Keratinocyte (primary cell): ENCODE measurements around the gene CCDC74A. TPM values are rescaled to one million over a fixed set of nuclear protein-coding genes. Genes with fewer than 3 reads are reported as not detected.
"Not testable (repeated sequence)": the region's sequence is repeated elsewhere in the genome, so short reads cannot be mapped to it uniquely, and the experiment has no call there.

Source experiments
- DNase-seq: peaks from one replicate; pipeline ENCODE4 v3.0.0-alpha.2; 2011; ENCODE audit warnings: low read depth, missing footprints, low spot score
- FAIRE-seq: peaks from 2 replicates; lab custom pipeline; 2011; peaks lifted over from hg19 to GRCh38; lab: Jason Lieb, UNC
- H2AFZ ChIP-seq: 2 replicates; pipeline ENCODE4 v1.6.0; 2012; ENCODE audit warnings: low read length, control low read depth, inconsistent platforms; ENCODE audit not compliant: control insufficient read depth
- H3K27ac ChIP-seq: 2 replicates; pipeline ENCODE4 v1.5.1; 2011; ENCODE audit warnings: low read length; ENCODE audit not compliant: control insufficient read depth, insufficient read depth
- H3K27me3 ChIP-seq: 3 replicates; pipeline ENCODE4 v1.6.0; 2011; ENCODE audit warnings: low read length; ENCODE audit not compliant: control insufficient read depth, insufficient read depth; ENCODE audit errors: extremely low read depth
- H3K36me3 ChIP-seq, 2 experiments: 2 replicates in 1 of 2; 3 replicates in 1 of 2; pipeline ENCODE4 v1.5.1; 2011; ENCODE audit warnings: low read length in 2 of 2, mild to moderate bottlenecking in 1 of 2; ENCODE audit not compliant: control insufficient read depth in 2 of 2, insufficient read depth in 2 of 2; ENCODE audit errors: extremely low read depth in 1 of 2
- H3K4me1 ChIP-seq: 3 replicates; pipeline ENCODE4 v1.5.1; 2011; ENCODE audit warnings: low read length; ENCODE audit not compliant: control insufficient read depth, insufficient read depth; ENCODE audit errors: extremely low read depth
- H3K4me2 ChIP-seq: 3 replicates; pipeline ENCODE4 v1.6.0; 2011; ENCODE audit warnings: low read depth, low read length; ENCODE audit not compliant: control insufficient read depth, insufficient read depth; ENCODE audit errors: extremely low read depth
- H3K4me3 ChIP-seq, 3 experiments: fragments of 200-600 bp in 1 of 3; sonication (generic) in 1 of 3; 2 replicates in 2 of 3; 3 replicates in 1 of 3; pipeline ENCODE4 v1.5.1; 2011 to 2016; ENCODE audit warnings: low read length in 3 of 3, mild to moderate bottlenecking in 3 of 3, control low read depth in 2 of 3, inconsistent platforms in 1 of 3, low read depth in 1 of 3, mixed read lengths in 1 of 3, mixed run types in 1 of 3, moderate library complexity in 1 of 3; ENCODE audit not compliant: control insufficient read depth in 2 of 3, insufficient read depth in 2 of 3; ENCODE audit errors: extremely low read depth in 1 of 3
- H3K79me2 ChIP-seq: 2 replicates; pipeline ENCODE4 v1.6.0; 2012; ENCODE audit warnings: low read length; ENCODE audit not compliant: control insufficient read depth, insufficient read depth
- H3K9ac ChIP-seq: 3 replicates; pipeline ENCODE4 v1.6.0; 2011; ENCODE audit warnings: low read length; ENCODE audit not compliant: control insufficient read depth, insufficient read depth; ENCODE audit errors: extremely low read depth
- H3K9me1 ChIP-seq: 3 replicates; pipeline ENCODE4 v1.6.0; 2011; ENCODE audit warnings: low read length; ENCODE audit not compliant: control insufficient read depth, insufficient read depth; ENCODE audit errors: extremely low read depth
- H3K9me3 ChIP-seq: 2 replicates; pipeline ENCODE4 v1.5.1; 2012; ENCODE audit warnings: low read depth, low read length; ENCODE audit not compliant: control insufficient read depth
- H4K20me1 ChIP-seq: 3 replicates; pipeline ENCODE4 v1.6.0; 2011; ENCODE audit warnings: low read length; ENCODE audit not compliant: control insufficient read depth, insufficient read depth; ENCODE audit errors: extremely low read depth
- dilution Hi-C: fragments of 300-500 bp; cut with MboI; formaldehyde crosslinking; loops from one replicate; pipeline ENCODE4 v1.7.0; 2020; ENCODE audit warnings: low sequenced_read_pairs; ENCODE audit not compliant: extremely low pct_ligation_motif_present
- polyA plus RNA-seq, 5 experiments: library from polyadenylated mRNA; depleted of rRNA in 3 of 5; stranded (reverse) in 3 of 5; stranded (forward) in 1 of 5; unstranded in 1 of 5; fragments of >200 nt; gene quantifications; 1 replicate in 1 of 5; 2 replicates in 3 of 5; 3 replicates in 1 of 5; pipeline versions ENCODE4 v1.2.1 to v1.2.3, GENCODE V29; 2011 to 2012; ENCODE audit warnings: missing spikeins in 2 of 5, low read depth in 1 of 5, low replicate concordance in 1 of 5

Gene CCDC74A
- polyA plus RNA-seq, 1 donor (not counting 4 experiments of a cell fraction or from before 2014, with no cell fraction given), result 4.3 TPM

DNA sequence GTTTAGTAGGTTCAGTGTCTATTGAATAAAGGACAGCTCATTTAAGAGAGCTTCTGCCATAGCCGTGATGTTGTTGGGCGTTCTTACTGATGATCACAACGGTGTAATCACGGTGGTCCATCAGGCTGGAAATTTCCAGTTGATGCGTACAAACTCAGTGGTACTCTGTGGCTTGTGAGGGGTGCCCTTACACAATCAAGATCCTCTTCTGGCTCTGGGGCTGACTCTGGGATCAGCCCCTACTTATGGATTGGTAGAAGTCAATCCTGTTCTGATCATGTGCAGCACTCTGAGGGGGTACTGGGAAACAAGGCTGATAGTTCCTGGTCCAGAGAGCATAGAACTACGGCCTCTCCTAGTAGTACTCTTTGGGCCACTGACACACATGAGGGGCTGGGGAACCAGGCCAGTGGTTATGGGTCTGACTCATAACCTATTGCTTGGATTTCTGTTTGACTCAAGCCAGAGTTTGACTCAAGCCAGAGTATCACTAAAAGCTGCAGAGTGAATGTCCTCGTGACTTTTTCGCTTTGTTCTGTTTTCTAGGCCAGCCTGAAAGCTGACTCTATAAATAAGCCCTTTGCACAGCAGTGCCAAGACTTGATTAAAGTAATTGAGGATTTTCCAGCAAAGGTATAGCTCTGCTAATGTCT lies 29.2 kb upstream of the CCDC74A start:
- DNase-seq, H3K4me2 ChIP-seq, H3K27ac ChIP-seq, FAIRE-seq, H4K20me1 ChIP-seq, H3K9me1 ChIP-seq, H2AFZ ChIP-seq, H3K4me3 ChIP-seq, H3K9ac ChIP-seq, H3K27me3 ChIP-seq, H3K4me1 ChIP-seq, H3K9me3 ChIP-seq, dilution Hi-C loops: not testable (repeated sequence)
- H3K36me3 ChIP-seq, result peaks cover 0 to 15% of the 10 kb centered on the region in 2 experiments
- H3K79me2 ChIP-seq, result peaks cover 58% of the 10 kb centered on the region

DNA sequence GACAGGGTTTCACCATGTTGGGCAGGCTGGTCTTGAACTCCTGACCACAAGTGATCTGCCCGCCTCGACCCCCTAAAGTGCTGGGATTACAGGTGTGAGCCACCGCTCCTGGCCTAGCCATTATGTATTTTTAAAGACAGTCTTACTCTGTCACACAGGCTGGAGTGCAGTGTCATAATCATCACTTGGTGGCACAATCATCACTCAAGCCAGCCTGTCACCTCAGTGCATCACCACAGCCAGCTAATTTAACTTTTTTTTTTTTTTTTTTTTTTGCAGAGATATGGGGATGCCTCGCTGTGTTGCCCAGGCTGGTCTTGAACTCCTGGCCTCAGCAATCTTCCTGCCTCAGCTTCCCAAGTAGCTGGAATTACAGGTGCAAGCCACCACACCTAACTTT lies 24.1 kb upstream of the CCDC74A start:
- H2AFZ ChIP-seq, H4K20me1 ChIP-seq, H3K9ac ChIP-seq, H3K27me3 ChIP-seq, H3K9me3 ChIP-seq, H3K4me3 ChIP-seq, H3K27ac ChIP-seq, FAIRE-seq, H3K4me1 ChIP-seq, DNase-seq, H3K9me1 ChIP-seq, dilution Hi-C loops, H3K4me2 ChIP-seq: not testable (repeated sequence)
- Histone ChIP-seq H3K79me2 (peaks cover 11% of the 10 kb centered on the region), H3K36me3 (peaks cover 0 to 15% of the 10 kb centered on the region in 2 experiments)

DNA sequence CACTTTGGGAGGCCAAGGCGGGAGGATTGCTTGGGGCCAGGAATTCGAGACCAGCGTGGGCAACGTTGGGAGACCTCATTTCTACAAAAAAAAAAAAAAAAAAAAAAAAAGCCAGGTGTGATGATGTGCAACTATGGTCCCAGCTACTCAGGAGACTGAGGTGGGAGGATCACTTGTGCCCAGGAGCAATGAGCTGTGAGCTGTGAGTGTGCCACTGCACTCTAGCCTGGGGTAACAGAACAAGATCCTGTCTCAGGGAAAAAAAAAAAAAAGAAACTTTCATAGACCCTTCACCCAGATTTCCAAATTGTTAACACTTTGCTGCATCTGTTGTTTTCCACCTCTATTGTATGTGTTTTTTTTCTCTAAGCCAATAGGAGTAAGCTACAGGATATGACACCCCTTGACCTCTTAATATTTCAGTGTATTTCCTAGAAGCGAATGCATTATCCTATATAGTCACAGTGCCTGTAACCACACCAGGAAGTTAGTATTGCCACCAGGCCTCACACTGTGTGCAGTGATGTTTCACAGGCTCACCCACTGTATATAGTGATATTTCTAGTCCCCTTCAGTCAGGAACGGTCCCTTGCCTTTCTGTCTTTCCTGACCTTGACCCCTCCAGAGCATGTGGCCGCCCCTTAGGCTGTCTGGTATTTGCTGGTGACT lies 23.5 kb upstream of the CCDC74A start:
- H3K4me3 ChIP-seq, H3K4me2 ChIP-seq, H4K20me1 ChIP-seq, H3K27ac ChIP-seq, DNase-seq, H3K27me3 ChIP-seq, H3K79me2 ChIP-seq, H2AFZ ChIP-seq, H3K4me1 ChIP-seq, H3K9me3 ChIP-seq, H3K9me1 ChIP-seq, H3K9ac ChIP-seq, dilution Hi-C loops: not testable (repeated sequence)
- FAIRE-seq, result peak; percentile 32
- peaks cover 0 to 17% of the 10 kb centered on the region in 2 experiments for H3K36me3 ChIP-seq
